Fibroblast of lung (primary cell): ENCODE results near the gene VSIG10L.

Experiments
- EZH2 ChIP-seq: IDR thresholded peaks from 2 replicates; pipeline ENCODE4 v1.5.1; 2012; ENCODE audit warnings: low read length, control low read depth, mild to moderate bottlenecking; ENCODE audit errors: missing control alignments
- TF ChIP-seq, protein P1 (sequence below), 2 donors: IDR thresholded peaks in 1 of 2; conservative IDR thresholded peaks in 1 of 2; 1 replicate in 1 of 2; 2 replicates in 1 of 2; pipeline ENCODE4 v1.5.1; 2011 to 2012; ENCODE audit warnings: low read length in 2 of 2, control low read depth in 1 of 2, inconsistent platforms in 1 of 2, low read depth in 1 of 2, mild to moderate bottlenecking in 1 of 2

DNA sequence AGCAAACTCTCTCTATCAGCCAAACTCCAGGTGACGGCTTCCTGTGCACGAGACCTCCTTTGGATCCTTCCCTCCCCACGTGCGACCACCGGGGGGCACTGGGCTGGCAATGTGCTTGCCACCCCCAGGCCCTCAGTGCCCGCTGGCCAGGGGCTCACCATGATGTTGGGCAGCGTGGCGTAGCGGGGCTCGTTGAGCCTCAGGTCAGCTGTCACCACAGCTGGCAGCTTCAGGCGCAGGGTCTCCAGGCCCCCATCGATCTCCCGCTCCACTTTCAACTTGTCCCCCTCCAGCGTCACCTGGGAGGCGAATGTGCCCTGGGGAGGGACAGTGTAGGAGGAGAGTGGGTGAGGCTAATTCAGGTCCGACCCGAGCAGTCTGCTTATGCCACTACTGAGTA, 4.8 kb upstream of the VSIG10L start:
- TF ChIP-seq, protein P1, sequence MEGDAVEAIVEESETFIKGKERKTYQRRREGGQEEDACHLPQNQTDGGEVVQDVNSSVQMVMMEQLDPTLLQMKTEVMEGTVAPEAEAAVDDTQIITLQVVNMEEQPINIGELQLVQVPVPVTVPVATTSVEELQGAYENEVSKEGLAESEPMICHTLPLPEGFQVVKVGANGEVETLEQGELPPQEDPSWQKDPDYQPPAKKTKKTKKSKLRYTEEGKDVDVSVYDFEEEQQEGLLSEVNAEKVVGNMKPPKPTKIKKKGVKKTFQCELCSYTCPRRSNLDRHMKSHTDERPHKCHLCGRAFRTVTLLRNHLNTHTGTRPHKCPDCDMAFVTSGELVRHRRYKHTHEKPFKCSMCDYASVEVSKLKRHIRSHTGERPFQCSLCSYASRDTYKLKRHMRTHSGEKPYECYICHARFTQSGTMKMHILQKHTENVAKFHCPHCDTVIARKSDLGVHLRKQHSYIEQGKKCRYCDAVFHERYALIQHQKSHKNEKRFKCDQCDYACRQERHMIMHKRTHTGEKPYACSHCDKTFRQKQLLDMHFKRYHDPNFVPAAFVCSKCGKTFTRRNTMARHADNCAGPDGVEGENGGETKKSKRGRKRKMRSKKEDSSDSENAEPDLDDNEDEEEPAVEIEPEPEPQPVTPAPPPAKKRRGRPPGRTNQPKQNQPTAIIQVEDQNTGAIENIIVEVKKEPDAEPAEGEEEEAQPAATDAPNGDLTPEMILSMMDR (conservative IDR thresholded peaks at IDR 0.05 in 1 of 2, IDR thresholded peaks at IDR 0.05 in 1 of 2; ENCODE audit: low read depth in 1 of 2, low read length in 2 of 2), result no peak
- no peak for TF ChIP-seq EZH2
